Measurements from ENCODE around the gene NUBP2.

The NUBP2 gene

DNA sequence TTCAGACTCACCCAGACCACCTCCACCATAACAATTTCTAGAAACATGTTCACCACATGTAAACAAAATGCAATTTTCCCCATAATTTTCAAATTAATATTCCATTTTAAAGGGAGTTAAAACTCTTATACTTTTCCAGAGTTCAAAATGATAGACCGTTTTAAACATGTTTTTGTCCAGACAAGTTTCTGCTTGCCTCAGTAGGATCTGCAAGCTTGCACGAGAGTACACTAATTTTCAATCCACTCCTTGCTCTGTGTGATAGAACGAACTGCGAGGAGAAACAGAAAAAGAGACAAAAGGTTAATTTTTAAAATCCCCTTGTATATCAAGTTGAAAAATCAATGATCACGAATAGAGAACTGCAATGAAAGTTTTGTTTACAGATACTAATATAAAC, 51.3 kb downstream of the NUBP2 start:
- no peaks in the 10 kb centered on the region; the same call in 1 of the 2 replicates for H3K36me3 ChIP-seq (ENCODE audit: control insufficient read depth, insufficient read depth, low read length)
- TF ChIP-seq, protein P1, sequence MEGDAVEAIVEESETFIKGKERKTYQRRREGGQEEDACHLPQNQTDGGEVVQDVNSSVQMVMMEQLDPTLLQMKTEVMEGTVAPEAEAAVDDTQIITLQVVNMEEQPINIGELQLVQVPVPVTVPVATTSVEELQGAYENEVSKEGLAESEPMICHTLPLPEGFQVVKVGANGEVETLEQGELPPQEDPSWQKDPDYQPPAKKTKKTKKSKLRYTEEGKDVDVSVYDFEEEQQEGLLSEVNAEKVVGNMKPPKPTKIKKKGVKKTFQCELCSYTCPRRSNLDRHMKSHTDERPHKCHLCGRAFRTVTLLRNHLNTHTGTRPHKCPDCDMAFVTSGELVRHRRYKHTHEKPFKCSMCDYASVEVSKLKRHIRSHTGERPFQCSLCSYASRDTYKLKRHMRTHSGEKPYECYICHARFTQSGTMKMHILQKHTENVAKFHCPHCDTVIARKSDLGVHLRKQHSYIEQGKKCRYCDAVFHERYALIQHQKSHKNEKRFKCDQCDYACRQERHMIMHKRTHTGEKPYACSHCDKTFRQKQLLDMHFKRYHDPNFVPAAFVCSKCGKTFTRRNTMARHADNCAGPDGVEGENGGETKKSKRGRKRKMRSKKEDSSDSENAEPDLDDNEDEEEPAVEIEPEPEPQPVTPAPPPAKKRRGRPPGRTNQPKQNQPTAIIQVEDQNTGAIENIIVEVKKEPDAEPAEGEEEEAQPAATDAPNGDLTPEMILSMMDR (IDR thresholded peaks at IDR 0.05; ENCODE audit: insufficient read depth, low read length, poor library complexity, severe bottlenecking): no peak
- no peak overlapping the region for H3K4me3 ChIP-seq (replicated peaks; ENCODE audit: low read depth, low read length)
- no peak for DNase-seq (ENCODE audit: extremely low read depth, insufficient read length)
- H3K27me3 ChIP-seq (replicated peaks; ENCODE audit: control insufficient read depth, insufficient read depth, low read length): no peaks in the 10 kb centered on the region
